K562 (cell line): Measurements from ENCODE around the gene PTPN18. TPM values are rescaled to one million over a fixed set of nuclear protein-coding genes. Genes with fewer than 3 reads are reported as not detected.
A peak's percentile ranks its signal among the peaks of the same experiment; 100 is the strongest.

ENCODE experiments used
- ARID3B ChIP-seq: fragments of 250-450 bp; sonication (Bioruptor Pico); IDR thresholded peaks from 2 replicates; pipeline ENCODE4 v1.4.0; 2020; ENCODE audit warnings: borderline replicate concordance
- CBX3 ChIP-seq, 2 experiments: IDR thresholded peaks; 1 replicate in 1 of 2; 2 replicates in 1 of 2; pipeline ENCODE4 v1.6.1; 2012; ENCODE audit warnings: inconsistent platforms in 2 of 2, low read length in 2 of 2, borderline replicate concordance in 1 of 2, control low read depth in 1 of 2
- CEBPB ChIP-seq: fragments of 450-650 bp; IDR thresholded peaks from 2 replicates; pipeline ENCODE4 v1.6.1; 2016; ENCODE audit warnings: missing genetic modification characterization, missing compliant biosample characterization
- CSDE1 ChIP-seq, 2 experiments: fragments of 450-650 bp; IDR thresholded peaks; 2 replicates each; pipeline ENCODE4 v1.6.1; 2016; ENCODE audit warnings: mild to moderate bottlenecking in 1 of 2
- EGR1 ChIP-seq: fragments of 450-650 bp; conservative IDR thresholded peaks from 2 replicates; pipeline ENCODE4 v1.6.1; 2017; ENCODE audit warnings: mild to moderate bottlenecking
- HDAC2 ChIP-seq: fragments of 450-650 bp; IDR thresholded peaks from 2 replicates; pipeline ENCODE4 v1.6.1; 2016; ENCODE audit warnings: mild to moderate bottlenecking
- HDAC8 ChIP-seq: fragments of 450-650 bp; IDR thresholded peaks from 2 replicates; pipeline ENCODE4 v1.6.1; 2016; ENCODE audit warnings: mild to moderate bottlenecking, missing genetic modification characterization, moderate library complexity, missing compliant biosample characterization
- HNRNPK ChIP-seq: fragments of 200-400 bp; formaldehyde crosslinking; IDR thresholded peaks from one replicate; pipeline ENCODE4 v1.6.1; 2018; ENCODE audit warnings: mild to moderate bottlenecking, low read depth, low read length; ENCODE audit not compliant: poor library complexity, severe bottlenecking
- KAT7 ChIP-seq: sonication (generic); formaldehyde crosslinking; IDR thresholded peaks from 2 replicates; pipeline ENCODE4 v1.8.0; 2022; ENCODE audit warnings: missing genetic modification reagents, mild to moderate bottlenecking, borderline replicate concordance
- KAT8 ChIP-seq: fragments of 450-650 bp; IDR thresholded peaks from 2 replicates; pipeline ENCODE4 v1.6.1; 2016; ENCODE audit warnings: low read depth, mild to moderate bottlenecking
- MCM7 ChIP-seq, 2 experiments: fragments of 450-650 bp; IDR thresholded peaks; 2 replicates each; pipeline ENCODE4 v1.6.1; 2016 to 2018
- MEF2D ChIP-seq: conservative IDR thresholded peaks from 2 replicates; pipeline ENCODE4 v1.6.1; 2016; ENCODE audit warnings: low read depth, missing genetic modification characterization, missing compliant biosample characterization
- MTA1 ChIP-seq: fragments of 450-650 bp; IDR thresholded peaks from 2 replicates; pipeline ENCODE4 v1.6.1; 2017; ENCODE audit warnings: borderline replicate concordance
- NCOR1 ChIP-seq: fragments of 450-650 bp; IDR thresholded peaks from 2 replicates; pipeline ENCODE4 v1.6.1; 2016; ENCODE audit warnings: mild to moderate bottlenecking, moderate library complexity
- RAD21 ChIP-seq, 2 experiments: fragments of 250-450 bp in 1 of 2; fragments of 450-650 bp in 1 of 2; sonication (Bioruptor Pico) in 1 of 2; formaldehyde crosslinking in 1 of 2; IDR thresholded peaks in 1 of 2; conservative IDR thresholded peaks in 1 of 2; 2 replicates each; pipeline versions ENCODE4 v1.4.0 to v1.8.0; 2020 to 2022; ENCODE audit warnings: mild to moderate bottlenecking in 2 of 2, moderate library complexity in 1 of 2
- RHOXF2B ChIP-seq: fragments of 250-450 bp; sonication (Bioruptor Pico); conservative IDR thresholded peaks from 2 replicates; pipeline ENCODE4 v1.5.1; 2021
- SMARCB1 ChIP-seq: IDR thresholded peaks from 2 replicates; pipeline ENCODE4 v1.6.1; 2011; ENCODE audit warnings: improper control_type of control experiment, low read depth; ENCODE audit not compliant: insufficient read length
- SNIP1 ChIP-seq: fragments of 450-650 bp; IDR thresholded peaks from 2 replicates; pipeline ENCODE4 v1.7.1; 2017; ENCODE audit warnings: low read depth, mild to moderate bottlenecking
- SUPT5H ChIP-seq: fragments of 450-650 bp; IDR thresholded peaks from 2 replicates; pipeline ENCODE4 v1.6.1; 2016
- ZBTB43 ChIP-seq: sonication (generic); formaldehyde crosslinking; IDR thresholded peaks from 2 replicates; pipeline ENCODE4 v1.8.0; 2023; ENCODE audit warnings: mild to moderate bottlenecking, missing genetic modification reagents
- ZBTB5 ChIP-seq: fragments of 450-650 bp; IDR thresholded peaks from 2 replicates; pipeline ENCODE4 v1.6.1; 2017; ENCODE audit warnings: antibody characterized with exemption
- ZBTB8A ChIP-seq: fragments of 450-650 bp; IDR thresholded peaks from 2 replicates; pipeline ENCODE4 v1.6.1; 2018; ENCODE audit warnings: mild to moderate bottlenecking, moderate library complexity; ENCODE audit not compliant: partially characterized antibody
- ZFP36 ChIP-seq: fragments of 150-350 bp; IDR thresholded peaks from 2 replicates; pipeline ENCODE4 v1.6.1; 2018; ENCODE audit warnings: low read length, low read depth; ENCODE audit not compliant: partially characterized antibody
- ZKSCAN3 ChIP-seq: fragments of 250-450 bp; sonication (Bioruptor Pico); IDR thresholded peaks from 2 replicates; pipeline ENCODE4 v1.4.0; 2020
- ZNF175 ChIP-seq: fragments of 200-800 bp; sonication (Bioruptor generic); IDR thresholded peaks from 2 replicates; pipeline ENCODE4 v1.6.1; 2016; ENCODE audit warnings: low read depth, mild to moderate bottlenecking, missing genetic modification characterization, missing compliant biosample characterization
- polyA plus RNA-seq, 8 experiments: library from polyadenylated mRNA; depleted of rRNA in 4 of 8; stranded (reverse) in 5 of 8; unstranded in 3 of 8; fragments of >200 nt; fragmentation: Nextera tagmentation in 2 of 8; fragmentation: Illumina TruSeq in 1 of 8; extraction: Ambion mirVana in 2 of 8; extraction: Trizol in 1 of 8; gene quantifications; 2 replicates each; pipeline versions ENCODE4 v1.2.1 to v1.2.3, GENCODE V29; 2011 to 2014; ENCODE audit warnings: inconsistent platforms in 1 of 8, missing spikeins in 1 of 8
- total RNA-seq, 7 experiments: library from RNA; depleted of rRNA in 6 of 7; stranded (reverse); fragments of >200 nt in 6 of 7; fragmentation: Illumina TruSeq in 2 of 7; extraction: Trizol in 2 of 7; gene quantifications; 2 replicates each; pipeline versions ENCODE4 v1.2.1 to v1.2.3, GENCODE V29; 2011 to 2021; ENCODE audit warnings: low replicate concordance in 1 of 7

PTPN18 gene
- total and polyA plus RNA-seq, 9 of the 15 experiments (the other 6 are each of a cell fraction or from before 2014, with no cell fraction given), result 11.6 to 90.7 (median 49.6) TPM

GRCh38 chr2:130372055-130372832 lies 16.4 kb downstream of the PTPN18 start (continued):
- no peak for TF ChIP-seq SMARCB1
- no peak for TF ChIP-seq HNRNPK
- peak; percentile 60; the same call in 1 of the 2 replicates for TF ChIP-seq HDAC8 (tag)
- TF ChIP-seq MCM7 (IDR thresholded peaks at IDR 0.05), result no peak
- TF ChIP-seq ZBTB5, result no peak
- peak; percentile 62; the same call in 1 of the 2 replicates for TF ChIP-seq EGR1
- no peak for TF ChIP-seq CSDE1 (IDR thresholded peaks at IDR 0.05)
- no peak for TF ChIP-seq ARID3B (CRISPR knock-in tag)
- no peak for TF ChIP-seq SNIP1
- TF ChIP-seq ZFP36, result peak; percentile 27
- peak; percentile 43 to 61 for TF ChIP-seq RAD21 (CRISPR knock-in tag; conservative IDR thresholded peaks at IDR 0.05 in 1 of 2, IDR thresholded peaks at IDR 0.05 in 1 of 2)
- TF ChIP-seq ZKSCAN3 (CRISPR knock-in tag), result no peak
- no peak for TF ChIP-seq MTA1
- TF ChIP-seq MEF2D (tag), result no peak
- TF ChIP-seq SUPT5H, result peak; percentile 65
- TF ChIP-seq HDAC2, result 0 out of 2 replicates have a peak, but pooled peaks have one; percentile 47
- no peak for TF ChIP-seq KAT8
- no peak for TF ChIP-seq ZNF175
- no peak for TF ChIP-seq ZBTB43 (CRISPR knock-in tag)
- no peak for TF ChIP-seq RHOXF2B
- 0 out of 3 replicates have a peak, but pooled peaks of 1 of the 2 experiments have one; percentile 60 for TF ChIP-seq CBX3 (IDR thresholded peaks at IDR 0.05; ENCODE audit: borderline replicate concordance in 1 of 2, low read length in 2 of 2)
- TF ChIP-seq CEBPB (tag), result no peak
- no peak for TF ChIP-seq ZBTB8A
- TF ChIP-seq KAT7, result peak; percentile 69; the same call in 1 of the 2 replicates
- TF ChIP-seq NCOR1, result peak; percentile 50; the same call in 1 of the 2 replicates
